ENCODE results near the gene PIAS3. TPM values are rescaled to one million over a fixed set of nuclear protein-coding genes. Genes with fewer than 3 reads are reported as not detected.
"Not testable (repeated sequence)": the region's sequence is repeated elsewhere in the genome, so short reads cannot be mapped to it uniquely, and the experiment has no call there.

The PIAS3 gene
- total RNA-seq, 1 donor from 2014 or later: 20.3 TPM

DNA sequence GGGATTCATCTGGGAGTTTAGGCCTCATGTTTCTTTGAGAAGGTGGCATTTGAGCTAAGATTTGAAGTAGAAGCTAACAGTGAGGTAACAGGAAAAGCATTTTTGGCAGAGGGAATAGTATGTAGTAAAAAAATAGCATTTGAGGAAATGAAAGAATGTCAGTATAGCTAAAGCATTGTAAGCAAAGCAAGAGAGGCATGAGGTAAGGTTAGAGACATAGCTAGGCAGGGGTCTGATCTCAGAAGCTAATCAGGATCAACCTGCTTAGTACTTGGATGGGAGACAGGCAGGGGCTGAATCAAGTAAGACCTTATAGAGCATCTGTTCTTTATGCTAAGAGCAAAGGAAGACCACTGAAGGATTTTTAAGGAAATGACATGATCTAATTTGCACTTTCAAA, 30.9 kb downstream of the PIAS3 start:
- no peak for TF ChIP-seq CTCF (IDR thresholded peaks at IDR 0.05; ENCODE audit: partially characterized antibody, unreplicated experiment)
- no peak overlapping the region for H3K4me3 Mint-ChIP-seq (ENCODE audit: unreplicated experiment)
- H3K36me3 Mint-ChIP-seq (ENCODE audit: unreplicated experiment): peaks cover 6% of the 10 kb centered on the region
- no peak overlapping the region for H3K27ac Mint-ChIP-seq (ENCODE audit: unreplicated experiment)
- H3K9me3 Mint-ChIP-seq (ENCODE audit: unreplicated experiment): peaks cover 4% of the 10 kb centered on the region
- no peaks in the 10 kb centered on the region for H3K4me1 Mint-ChIP-seq (ENCODE audit: low read depth, unreplicated experiment)
- H3K27me3 Mint-ChIP-seq (ENCODE audit: unreplicated experiment): peaks cover 2% of the 10 kb centered on the region
- DNase-seq: no peak

- H3K36me3 Mint-ChIP-seq (ENCODE audit: unreplicated experiment): peaks cover 6% of the 10 kb centered on the region
Measured at GRCh38 chr1:145826030-145826429, 32.9 kb downstream of the PIAS3 start.

GRCh38 chr1:145824499-145824842, 34.4 kb downstream of the PIAS3 start:
- H3K9me3 Mint-ChIP-seq (ENCODE audit: unreplicated experiment): peaks cover 4% of the 10 kb centered on the region
- peaks cover 2% of the 10 kb centered on the region for H3K27me3 Mint-ChIP-seq (ENCODE audit: unreplicated experiment)
- H3K27ac Mint-ChIP-seq (ENCODE audit: unreplicated experiment): peak overlapping the region; percentile 96
- H3K4me3 Mint-ChIP-seq (ENCODE audit: unreplicated experiment): peak overlapping the region; percentile 99
- TF ChIP-seq CTCF (IDR thresholded peaks at IDR 0.05; ENCODE audit: partially characterized antibody, unreplicated experiment): no peak
- H3K36me3 Mint-ChIP-seq (ENCODE audit: unreplicated experiment): peaks cover 5% of the 10 kb centered on the region
- no peak for DNase-seq
- no peaks in the 10 kb centered on the region for H3K4me1 Mint-ChIP-seq (ENCODE audit: low read depth, unreplicated experiment)

More at GRCh38 chr1:145826030-145826429, 32.9 kb downstream of the PIAS3 start:
- no peak for DNase-seq
- peaks cover 2% of the 10 kb centered on the region for H3K27me3 Mint-ChIP-seq (ENCODE audit: unreplicated experiment)
- H3K4me1 Mint-ChIP-seq (ENCODE audit: low read depth, unreplicated experiment): no peaks in the 10 kb centered on the region
- peaks cover 4% of the 10 kb centered on the region for H3K9me3 Mint-ChIP-seq (ENCODE audit: unreplicated experiment)
- TF ChIP-seq CTCF (IDR thresholded peaks at IDR 0.05; ENCODE audit: partially characterized antibody, unreplicated experiment): no peak
- peak overlapping the region; percentile 70 for H3K4me3 Mint-ChIP-seq (ENCODE audit: unreplicated experiment)
- no peak overlapping the region for H3K27ac Mint-ChIP-seq (ENCODE audit: unreplicated experiment)

DNA sequence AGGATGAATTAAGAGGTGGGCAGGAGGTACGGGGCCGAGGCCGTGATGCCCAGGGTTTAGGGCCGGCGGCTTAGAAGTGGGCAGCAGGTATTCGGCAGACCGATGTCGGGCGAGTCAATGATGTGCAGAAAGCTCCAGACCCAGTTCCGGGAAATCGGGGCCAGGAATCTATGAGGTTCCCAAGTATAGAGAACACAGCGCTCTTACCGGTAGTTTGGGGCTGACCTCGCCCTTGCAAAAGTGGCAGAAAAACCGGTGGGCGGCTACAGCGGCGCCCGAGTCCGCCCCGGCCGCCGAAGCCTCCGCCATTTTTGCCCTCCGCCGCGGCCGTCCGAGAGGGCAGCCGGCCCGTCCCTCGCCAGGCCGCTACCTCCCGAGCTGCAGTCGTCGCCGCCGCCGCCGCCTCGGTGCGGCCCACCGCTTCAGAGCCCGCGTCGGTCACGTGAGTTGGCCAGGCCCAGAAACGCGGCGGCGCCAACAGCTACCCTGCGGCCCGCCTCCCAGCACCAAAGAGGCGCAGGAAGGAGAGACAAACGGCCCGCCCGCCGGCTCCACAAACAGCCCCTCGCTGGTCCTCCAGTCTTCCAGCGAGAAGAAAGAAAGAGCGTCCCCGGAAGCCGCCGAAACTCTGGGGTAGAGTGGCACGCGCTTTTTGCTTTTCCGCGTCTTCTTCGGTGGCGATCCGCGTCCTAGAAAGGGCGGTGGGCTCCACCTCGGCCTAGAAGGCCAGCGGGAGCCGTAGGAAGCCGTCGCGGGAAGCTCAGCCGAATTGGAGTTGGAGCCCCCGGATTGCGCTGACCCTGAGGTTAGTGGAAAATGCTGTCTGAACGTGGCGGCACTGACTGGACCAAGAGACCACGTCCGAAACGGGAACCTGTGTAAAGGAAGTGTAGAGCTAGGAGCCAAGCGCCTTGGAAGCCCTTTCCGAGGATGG, 35.0 kb downstream of the PIAS3 start, which contains the start of the genes POLR3C and RNF115:
POLR3C (plus strand) TSS at position 636 of the 934 bp plus-strand sequence. CDS start 1,577 bp downstream, outside the sequence.
RNF115 (minus strand) TSS at position 531 of the 934 bp plus-strand sequence; CDS start at position 309, 222 bp downstream.
- no peaks in the 10 kb centered on the region for H3K36me3 Mint-ChIP-seq (ENCODE audit: unreplicated experiment)
- DNase-seq: peak; percentile 93
- H3K4me1 Mint-ChIP-seq (ENCODE audit: low read depth, unreplicated experiment): no peaks in the 10 kb centered on the region
- H3K27me3 Mint-ChIP-seq (ENCODE audit: unreplicated experiment): peaks cover 2% of the 10 kb centered on the region
- peaks cover 4% of the 10 kb centered on the region for H3K9me3 Mint-ChIP-seq (ENCODE audit: unreplicated experiment)
- H3K27ac Mint-ChIP-seq (ENCODE audit: unreplicated experiment): peak within 1 kb of the TSS; percentile 96
- peak within 1 kb of the TSS; percentile 99 for H3K4me3 Mint-ChIP-seq (ENCODE audit: unreplicated experiment)
- no peak for TF ChIP-seq CTCF (IDR thresholded peaks at IDR 0.05; ENCODE audit: partially characterized antibody, unreplicated experiment)

GRCh38 chr1:145822779-145823331, 36.0 kb downstream of the PIAS3 start:
- not testable (repeated sequence) for H3K4me3 Mint-ChIP-seq (ENCODE audit: unreplicated experiment); H3K9me3 Mint-ChIP-seq (ENCODE audit: unreplicated experiment); H3K27ac Mint-ChIP-seq (ENCODE audit: unreplicated experiment); H3K4me1 Mint-ChIP-seq (ENCODE audit: low read depth, unreplicated experiment); DNase-seq; H3K36me3 Mint-ChIP-seq (ENCODE audit: unreplicated experiment); H3K27me3 Mint-ChIP-seq (ENCODE audit: unreplicated experiment)

- not testable (repeated sequence) for H3K4me1 Mint-ChIP-seq (ENCODE audit: low read depth, unreplicated experiment); DNase-seq; H3K4me3 Mint-ChIP-seq (ENCODE audit: unreplicated experiment); H3K27ac Mint-ChIP-seq (ENCODE audit: unreplicated experiment); H3K9me3 Mint-ChIP-seq (ENCODE audit: unreplicated experiment); H3K36me3 Mint-ChIP-seq (ENCODE audit: unreplicated experiment); H3K27me3 Mint-ChIP-seq (ENCODE audit: unreplicated experiment)
Measured at GRCh38 chr1:145818095-145818494, 40.8 kb downstream of the PIAS3 start.

- DNase-seq; H3K4me1 Mint-ChIP-seq (ENCODE audit: low read depth, unreplicated experiment); H3K36me3 Mint-ChIP-seq (ENCODE audit: unreplicated experiment); H3K27me3 Mint-ChIP-seq (ENCODE audit: unreplicated experiment); H3K9me3 Mint-ChIP-seq (ENCODE audit: unreplicated experiment); H3K4me3 Mint-ChIP-seq (ENCODE audit: unreplicated experiment); H3K27ac Mint-ChIP-seq (ENCODE audit: unreplicated experiment): not testable (repeated sequence)
Measured at GRCh38 chr1:145812977-145813810, 45.7 kb downstream of the PIAS3 start.
